Stimulated activated CD4-positive, alpha-beta T cell treated with anti-CD3 and anti-CD28 coated beads, Interleukin-2, amount 100 ng/mL, for 4 hours (primary cell): ENCODE data around the gene QPCTL.

Experiments
- DNase-seq: peaks from one replicate; pipeline ENCODE4 v3.0.0-alpha.2; 2020; ENCODE audit warnings: low read depth

QPCTL gene

DNA sequence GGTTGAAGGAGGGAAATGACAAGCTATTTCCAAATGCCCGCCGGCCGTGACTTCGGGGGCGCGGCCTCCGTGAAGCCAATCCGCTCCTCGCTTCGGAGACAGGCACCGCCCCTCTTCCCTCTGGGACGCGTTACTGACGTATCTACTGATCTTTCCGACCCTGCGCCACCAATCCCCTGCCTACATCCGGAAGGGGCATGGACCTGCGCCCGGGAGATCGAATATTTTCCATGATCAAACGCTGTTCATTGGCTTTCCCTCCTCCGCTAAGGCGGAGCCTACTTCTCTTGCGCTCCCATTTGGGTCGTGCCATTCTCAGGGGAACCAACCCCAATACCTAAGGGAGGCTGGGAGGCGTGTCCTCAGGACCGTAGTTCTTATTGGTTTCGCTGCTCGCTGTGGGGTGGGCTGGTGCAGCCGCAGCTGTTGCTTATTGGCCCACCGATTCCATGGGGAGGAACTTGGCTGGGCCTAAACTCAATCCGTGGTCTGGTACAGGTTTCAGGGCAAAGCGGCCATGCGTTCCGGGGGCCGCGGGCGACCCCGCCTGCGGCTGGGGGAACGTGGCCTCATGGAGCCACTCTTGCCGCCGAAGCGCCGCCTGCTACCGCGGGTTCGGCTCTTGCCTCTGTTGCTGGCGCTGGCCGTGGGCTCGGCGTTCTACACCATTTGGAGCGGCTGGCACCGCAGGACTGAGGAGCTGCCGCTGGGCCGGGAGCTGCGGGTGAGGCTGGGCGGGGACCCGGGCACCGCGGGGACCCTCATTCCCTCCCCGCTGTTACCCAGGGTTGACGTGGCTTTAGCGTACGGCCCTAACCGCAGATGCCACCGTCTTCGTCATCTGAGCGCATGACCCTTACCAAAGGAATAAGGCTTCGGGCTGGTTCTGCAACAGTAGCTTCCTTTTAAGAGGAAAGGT lies at the start of gene QPCTL:
QPCTL (plus strand) TSS at position 480 of the 919 bp plus-strand sequence; CDS start at position 518, 38 bp downstream.
- DNase-seq = peak; percentile 97

DNA sequence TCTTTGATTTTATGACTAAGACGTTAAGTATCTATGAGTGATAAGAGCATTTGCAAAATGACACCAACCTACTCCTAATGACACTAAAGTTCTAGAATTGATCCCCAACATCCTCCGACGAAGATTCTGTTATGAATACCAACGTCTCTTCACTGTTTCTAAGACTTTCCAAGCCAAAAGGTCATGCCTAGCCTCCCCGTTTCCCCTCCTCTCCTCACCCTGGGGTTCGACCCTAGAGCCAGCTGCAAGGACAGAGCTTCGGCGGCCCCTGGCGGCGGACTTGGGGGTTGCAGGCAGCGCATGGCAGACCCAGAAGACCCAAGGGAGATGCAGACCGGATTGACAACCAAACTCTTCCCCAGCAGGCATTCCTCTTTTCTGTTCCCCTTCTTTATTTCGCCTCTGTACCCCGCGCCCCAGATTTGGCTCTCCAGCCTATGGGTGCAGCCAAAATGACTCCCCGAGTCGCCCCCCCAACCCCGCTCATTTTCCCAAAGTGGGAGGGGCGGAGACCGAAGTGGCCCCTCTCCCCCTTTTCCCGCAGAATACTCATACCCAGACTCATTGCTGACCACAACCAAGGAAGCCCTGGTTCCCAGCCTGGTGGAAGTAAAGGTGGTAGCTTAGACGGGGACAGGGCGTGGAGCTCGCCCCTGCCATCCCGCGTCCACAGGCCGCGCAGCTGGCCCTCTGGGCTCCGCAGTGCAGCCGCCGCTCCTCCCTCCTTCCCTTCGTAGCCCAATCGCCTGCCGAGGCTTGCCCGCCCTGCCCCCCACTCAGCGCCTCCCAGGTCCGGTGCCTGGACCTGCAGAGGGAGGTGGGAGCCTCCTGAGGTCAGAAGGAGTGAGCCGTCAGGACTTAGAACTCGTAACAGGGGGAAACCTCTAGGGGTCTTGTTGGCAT lies 49.2 kb upstream of the QPCTL start:
- peak; percentile 88 for DNase-seq

DNA sequence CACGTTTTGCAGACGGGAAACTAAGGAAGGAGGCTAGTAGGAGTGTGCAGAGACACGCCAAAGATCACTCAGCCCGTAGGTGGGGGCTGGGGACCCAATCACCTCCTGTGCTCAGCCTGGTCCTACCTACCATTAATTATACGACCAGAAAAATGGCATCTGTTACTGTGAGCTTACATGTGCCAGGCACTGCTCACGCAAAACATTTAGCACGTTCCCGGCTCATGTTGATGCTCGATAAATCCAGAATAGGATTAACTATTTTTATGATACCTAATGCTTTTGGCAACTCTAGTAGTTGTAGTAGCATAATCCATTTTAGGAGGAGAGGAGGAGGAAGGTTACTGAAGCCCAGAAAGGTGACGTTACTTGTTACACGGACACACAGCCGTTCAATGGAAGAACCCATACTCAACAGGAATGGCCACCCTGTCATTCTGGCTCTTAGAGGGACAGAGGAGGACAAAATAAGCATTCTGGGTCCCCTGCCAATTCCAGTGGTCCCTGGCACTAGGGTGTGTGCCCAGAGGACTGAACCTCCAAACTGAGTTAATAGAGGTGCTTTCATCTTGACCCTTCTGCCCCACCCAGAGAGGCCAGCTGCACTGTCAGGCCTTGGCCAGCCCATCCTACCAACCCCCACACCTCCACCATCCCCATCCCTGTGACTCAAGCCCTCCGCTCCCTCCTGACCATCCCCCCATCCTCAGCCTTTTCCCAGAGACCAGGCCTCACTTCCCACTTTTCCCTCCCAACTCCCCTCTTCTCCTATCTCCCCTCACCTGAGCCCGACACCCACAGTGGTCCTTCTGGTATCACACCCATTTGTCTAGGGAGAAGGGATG lies 48.3 kb upstream of the QPCTL start:
- DNase-seq = no peak

DNA sequence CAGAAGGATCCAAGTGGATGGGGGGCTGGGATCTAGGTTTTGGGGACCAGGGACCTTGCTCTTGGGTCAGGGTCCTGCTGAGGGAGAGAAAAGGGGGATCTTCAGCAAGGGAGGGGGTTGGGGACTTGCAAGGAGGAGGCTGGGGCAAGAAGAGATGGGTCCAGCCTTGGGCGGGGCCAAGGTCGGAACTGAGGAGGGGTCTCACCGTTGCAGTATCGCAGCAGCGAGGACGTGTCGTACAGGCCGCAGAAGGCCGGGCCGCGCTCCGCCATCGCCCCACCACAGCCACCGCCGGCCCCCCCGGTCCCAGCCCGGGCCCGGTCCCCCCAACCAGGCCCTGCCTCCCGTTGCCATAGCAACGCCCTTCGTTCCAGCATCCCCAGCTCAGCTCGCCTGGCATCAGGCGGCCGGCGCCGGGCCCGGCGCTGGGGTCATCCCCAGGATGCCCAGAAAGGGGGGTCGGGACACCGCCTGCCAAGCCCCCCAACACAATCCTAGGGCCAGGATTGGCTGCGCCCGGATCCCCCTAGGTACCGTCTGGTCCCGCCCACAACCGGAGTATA lies 47.3 kb upstream of the QPCTL start:
- DNase-seq = no peak

DNA sequence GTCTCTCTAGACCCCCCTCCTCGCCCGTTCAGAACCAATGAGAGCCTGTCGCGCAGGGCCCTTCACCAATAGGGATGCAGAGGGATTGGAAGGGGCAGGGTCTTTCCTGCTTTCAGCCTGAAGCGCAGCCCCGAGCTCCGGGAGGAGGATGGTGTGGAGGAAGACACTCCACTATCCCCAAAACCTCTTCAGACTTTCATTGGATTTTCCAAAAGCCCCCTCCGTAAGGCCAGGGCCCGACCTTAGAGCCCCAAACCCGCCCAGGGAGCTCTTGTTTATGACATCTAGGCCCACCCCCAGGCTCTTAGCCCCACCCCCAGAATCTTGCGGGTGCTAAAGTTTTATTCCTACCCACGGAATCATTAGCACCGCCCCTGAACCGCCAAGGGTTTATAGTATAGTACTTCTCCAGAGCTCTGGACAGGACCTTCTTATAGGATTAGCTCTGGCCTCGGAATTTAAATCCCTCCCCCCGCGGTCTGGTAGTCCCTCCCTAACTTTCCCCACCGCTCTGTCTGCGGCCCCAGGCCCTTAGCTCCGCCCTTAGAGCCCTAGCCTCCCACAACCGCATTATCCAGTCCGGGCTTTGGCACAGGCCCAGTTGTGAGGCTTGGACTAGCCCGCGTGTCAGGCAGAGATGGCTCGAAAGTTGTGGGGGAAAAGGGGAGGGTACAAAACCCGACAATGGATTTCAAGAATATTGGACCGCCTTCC lies 46.7 kb upstream of the QPCTL start:
- peak; percentile 56 for DNase-seq

DNA sequence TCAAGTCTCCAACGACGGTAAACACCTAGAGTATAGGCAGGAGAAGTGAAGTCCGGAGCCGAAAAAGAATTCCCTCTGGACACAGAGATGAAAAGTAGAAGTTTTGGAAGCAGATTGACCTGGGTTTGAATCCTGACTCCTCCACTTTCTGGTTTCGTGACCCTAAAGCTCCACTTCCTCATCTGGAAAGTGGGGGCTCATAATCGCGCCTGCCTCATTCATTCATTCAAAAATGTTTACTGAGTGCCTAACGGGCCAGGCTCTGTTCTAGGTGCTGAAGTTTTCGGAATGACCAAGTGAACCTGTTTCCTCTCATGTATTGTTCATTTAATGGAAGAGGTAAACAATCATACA lies 46.1 kb upstream of the QPCTL start:
- no peak for DNase-seq

DNA sequence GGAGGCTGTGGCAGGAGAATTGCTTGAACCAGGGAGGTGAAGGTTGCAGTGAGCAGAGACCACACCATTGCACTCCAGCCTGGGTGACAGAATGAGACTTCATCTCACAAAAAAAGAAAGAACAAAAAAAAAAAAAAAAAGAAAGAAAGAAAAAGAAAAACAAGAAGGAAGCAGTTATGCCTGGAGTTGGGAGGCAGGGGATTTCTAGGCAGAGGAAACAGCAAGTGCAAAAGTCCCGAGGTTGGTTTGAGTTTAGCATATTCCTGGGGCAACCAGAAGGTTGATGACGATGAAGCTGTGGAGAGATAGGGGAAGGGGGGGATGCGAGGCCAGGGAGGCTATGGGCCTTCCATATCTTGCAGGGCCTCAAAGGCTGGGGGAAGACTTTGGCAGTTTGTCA lies 41.7 kb upstream of the QPCTL start:
- DNase-seq = no peak

DNA sequence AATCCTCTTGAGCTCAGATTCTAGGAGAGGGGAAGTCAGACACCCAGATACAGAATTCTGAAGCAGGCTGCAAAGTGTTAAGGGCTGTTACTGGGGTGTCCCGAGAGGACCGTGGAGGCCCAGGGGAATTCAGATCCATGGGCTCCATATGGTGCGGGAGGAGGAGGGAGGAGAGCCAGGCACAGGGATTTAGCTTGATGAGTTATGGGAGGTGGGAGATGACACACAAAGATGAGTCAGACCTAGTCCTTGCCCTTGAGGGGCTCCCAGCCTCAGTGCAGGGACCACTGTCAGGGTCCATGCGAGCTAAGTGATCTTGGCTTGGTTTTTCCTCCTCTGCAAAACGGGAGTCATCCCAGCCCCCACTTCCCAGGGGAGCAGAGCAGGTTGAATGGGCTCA lies 38.8 kb upstream of the QPCTL start:
- no peak for DNase-seq

DNA sequence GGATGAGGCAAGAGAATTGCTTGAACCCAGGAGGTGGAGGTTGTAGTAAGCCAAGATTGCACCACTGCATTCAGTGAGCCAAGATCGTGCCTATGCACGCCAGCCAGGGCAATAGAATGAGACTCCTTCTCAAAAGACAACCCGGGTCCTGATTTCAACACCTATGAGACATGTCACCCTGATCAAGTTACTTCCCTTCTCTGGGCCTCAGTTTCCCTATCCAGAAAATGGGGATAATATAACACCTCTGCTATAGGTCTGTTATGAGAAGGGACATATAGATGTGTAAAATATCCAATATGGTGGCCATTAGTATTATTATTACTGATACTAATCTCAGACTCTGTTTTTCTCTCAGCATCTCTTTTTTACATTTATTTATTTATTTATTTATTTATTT lies 37.4 kb upstream of the QPCTL start:
- DNase-seq = no peak

DNA sequence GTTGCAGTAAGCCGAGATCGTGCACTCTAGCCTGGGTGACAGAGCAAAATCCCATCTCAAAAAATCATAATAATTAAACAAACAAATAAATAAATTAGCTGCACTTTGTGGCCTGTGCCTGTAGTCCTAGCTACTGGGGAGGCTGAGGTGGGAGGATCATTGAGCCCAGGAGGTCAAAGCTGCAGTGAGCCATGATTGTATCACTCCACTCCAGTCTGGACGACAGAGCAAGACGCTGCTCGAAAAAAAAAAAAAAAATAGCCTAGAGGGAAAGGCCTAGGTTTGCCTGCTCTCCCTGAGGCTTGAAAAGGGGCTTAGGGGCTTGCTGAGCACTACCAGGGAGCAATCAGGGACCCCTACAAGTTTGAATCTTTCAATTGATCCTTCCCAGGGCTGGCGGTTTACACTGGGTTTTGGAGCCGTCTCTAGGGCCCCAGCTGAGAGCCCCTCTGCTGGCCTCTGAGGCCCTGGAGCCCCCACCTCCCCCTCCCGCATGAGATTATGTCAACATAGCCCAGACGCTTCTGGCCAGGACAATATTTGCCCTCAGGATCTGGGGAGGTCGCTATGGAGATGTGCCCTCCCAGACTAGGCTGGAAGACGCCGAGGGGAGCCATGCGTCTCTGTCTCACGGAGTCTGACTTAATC lies 34.8 kb upstream of the QPCTL start:
- no peak for DNase-seq

DNA sequence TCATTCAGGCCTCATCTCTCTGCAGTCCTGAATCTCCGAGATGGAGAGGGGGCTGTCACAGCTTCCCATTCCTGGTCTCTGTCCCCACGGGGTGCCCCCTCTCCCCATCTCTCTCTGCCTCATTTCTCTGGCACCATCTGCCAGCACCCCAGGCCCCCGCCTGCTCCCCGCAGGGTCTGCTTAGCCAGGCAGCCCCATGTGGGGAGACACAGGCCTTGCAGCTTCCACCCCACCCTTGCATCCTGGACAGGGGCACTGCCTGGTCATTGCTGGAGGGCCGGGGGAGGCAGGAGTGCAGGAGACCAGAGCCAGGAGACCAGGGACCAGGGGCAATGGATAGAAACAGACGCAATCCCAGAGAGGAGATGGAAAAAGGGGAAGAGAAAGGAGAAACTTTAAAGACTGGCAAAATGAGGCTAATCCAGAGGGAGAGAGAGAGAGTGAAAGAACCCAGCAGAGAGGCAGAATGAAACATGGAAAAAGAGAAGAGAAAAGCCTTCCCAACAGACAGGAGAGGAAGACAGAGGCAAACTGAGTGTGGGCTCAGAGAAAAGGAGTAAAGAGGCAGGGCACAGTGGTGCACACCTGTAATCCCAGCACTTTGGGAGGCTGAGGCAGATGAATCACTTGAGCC lies 33.3 kb upstream of the QPCTL start:
- DNase-seq = no peak

DNA sequence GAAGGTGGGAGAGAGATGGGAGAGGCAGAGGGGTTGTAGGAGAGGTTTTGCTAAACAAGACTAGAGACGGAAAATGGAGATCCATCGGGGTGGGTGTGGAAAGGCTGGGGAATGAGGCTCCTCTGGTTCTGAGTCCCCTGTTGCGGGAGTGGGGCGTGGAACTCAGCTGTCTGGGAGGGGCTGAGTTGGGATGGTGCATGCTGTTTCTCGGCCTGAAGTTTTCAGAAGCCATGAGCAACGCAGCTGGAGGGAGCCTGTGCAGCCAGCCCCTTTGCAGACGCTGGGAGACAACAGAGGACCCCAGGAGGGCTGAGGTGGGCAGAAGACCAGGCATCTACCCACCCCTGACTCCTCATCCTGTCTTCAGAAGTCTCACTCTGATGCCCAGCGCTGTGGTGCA lies 31.8 kb upstream of the QPCTL start:
- DNase-seq = no peak

DNA sequence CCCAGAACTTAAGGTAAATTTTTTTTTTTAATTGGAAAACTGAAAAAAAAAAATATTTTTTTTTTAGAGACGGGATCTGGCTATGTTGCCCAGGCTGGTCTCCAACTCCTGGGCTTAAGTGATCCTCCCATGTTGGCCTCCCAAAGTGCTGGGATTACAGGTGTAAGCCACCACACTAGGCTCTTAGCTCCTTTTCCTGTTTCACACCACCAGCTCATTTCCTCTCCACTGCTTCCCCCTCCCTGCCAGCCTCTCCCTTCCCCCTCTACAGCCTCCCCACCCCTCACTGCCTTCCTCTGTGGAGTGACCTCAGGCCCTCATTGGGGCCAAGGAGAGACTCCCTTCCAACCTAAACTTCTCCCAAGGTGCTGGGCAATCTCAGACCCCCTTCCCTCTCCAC lies 28.7 kb upstream of the QPCTL start:
- no peak for DNase-seq

DNA sequence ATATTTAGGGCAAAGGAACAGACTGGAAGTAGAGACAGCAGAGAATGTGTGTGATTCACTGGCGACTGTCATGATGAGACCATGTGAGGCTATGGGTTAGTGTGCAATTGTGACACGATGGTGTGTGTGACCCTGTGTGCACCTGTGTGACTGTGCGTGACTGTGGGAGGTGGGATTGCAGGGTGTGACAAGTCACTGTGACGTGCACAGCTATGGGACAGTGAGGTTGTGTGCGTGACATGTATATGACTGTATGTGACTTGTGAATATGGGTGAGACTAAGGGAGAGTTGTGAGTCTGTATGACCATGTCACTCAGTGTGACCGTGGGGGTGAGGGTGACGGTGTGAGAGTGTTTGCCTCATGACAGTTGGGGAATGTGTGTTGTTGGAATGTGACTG lies 27.9 kb upstream of the QPCTL start:
- DNase-seq = no peak

DNA sequence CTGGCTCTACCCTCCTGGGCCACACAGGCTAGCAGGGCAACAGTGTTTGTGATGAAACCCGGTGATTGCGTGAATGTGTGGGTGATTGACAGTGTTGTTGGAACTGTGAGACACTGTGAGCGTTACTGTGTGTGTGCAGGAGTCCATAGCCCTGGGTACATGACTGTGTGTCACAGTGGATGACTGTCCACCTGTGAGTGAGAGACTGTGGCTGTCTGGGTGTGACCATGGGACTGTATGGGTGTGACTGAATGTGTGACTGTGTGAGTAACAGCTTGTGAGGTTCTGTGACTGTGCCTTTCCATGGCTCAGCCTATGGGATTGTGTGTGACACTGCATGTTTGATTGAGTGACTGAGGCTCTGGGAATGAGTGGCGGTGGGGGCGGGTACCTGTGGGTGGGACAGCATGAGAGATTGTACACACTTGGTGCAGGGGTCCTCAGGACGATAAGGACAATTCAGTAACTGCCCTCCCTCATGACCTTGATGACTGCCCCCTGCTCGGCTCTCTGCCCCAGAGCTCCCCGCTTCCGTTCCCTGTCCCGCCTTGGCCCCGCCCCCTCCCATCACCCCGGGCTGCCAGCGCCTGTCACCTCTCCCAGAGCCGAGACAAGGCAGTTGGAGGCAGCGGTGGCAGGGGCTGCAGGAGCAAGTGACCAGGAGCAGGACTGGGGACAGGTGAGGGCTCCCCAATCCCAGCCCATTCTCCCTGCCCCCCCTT lies 24.7 kb upstream of the QPCTL start, which contains the start of gene GIPR:
GIPR (plus strand) TSS at position 602 of the 722 bp plus-strand sequence. CDS start 1,300 bp downstream, outside the sequence.
- no peak for DNase-seq

DNA sequence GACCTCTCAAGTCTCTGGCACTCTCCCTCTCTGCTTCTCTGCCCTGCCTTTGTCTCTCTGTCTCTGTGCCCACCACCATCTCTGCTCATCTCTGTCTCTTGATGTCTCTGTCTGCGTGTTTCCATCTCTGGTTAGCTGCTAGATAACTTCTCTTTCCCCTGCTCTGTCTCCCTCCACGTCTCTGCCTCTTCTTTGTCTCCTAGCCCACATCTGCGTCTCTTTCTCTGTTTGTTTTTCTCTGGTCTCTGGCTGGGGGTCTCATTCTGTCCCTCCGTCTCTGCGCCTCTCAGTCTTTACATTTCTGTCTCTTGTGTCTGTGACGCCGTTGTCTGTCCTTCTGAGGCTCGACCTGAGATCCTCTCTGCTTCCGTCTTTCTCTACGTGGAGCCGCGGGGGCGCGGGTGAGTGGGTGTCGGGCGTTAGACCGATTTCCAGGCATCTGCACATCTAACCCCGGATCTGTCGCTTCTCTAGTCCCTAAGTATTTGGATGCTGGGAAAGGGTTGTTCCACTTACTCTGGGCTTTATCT lies 24.1 kb upstream of the QPCTL start:
- peak; percentile 38 for DNase-seq

DNA sequence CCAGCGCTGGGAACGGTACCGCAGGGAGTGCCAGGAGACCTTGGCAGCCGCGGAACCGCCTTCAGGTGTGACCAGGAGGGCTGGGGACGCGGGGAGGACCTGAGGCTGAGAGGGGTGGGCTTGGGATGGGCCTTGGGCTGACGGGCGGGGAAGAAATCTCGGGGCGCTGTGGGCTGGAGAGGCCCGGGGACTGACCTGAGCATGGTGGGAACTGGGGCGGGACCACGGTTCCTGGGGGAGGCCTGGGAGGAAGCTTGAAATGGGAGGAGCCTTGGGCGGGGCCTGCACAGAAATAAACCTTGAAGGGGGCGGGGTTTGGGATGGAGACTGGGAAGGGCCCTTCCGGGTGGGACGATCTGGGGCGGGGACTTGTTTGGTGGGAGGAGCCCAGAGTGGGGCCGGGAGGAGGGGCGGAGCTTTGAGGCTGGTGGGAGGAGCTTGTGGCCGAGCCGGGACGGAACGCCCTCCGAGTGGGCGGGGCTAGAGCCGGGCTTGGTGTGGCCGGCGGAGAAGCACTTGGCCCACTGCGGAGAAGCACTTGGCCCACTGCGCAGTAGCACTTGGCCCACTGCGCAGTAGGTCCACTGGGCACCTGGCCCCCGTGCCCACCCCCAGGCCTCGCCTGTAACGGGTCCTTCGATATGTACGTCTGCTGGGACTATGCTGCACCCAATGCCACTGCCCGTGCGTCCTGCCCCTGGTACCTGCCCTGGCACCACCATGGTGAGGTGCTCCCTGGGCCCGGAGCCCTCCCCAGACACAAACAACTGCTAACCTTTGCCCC lies 21.6 kb upstream of the QPCTL start:
- no peak for DNase-seq

DNA sequence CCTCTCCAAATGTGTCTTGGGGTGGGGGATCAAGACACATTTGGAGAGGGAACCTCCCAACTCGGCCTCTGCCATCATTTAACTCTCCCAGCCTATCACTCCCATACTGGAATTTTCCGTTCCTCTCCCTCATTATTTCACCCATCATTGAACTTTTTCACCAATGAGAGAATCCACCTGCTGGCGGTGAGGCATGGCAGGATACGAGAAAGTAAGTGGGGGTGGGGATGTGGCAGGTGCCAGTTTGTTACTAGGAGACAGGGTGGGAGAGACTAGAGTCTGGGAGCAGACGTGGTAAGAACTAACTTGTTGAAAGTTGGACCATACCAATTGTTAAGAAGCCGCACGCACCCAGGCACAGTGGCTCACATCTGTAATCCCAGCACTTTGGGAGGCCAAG lies 17.5 kb upstream of the QPCTL start:
- DNase-seq = no peak
